ENCODE results near the gene ART4.

The ART4 gene

DNA sequence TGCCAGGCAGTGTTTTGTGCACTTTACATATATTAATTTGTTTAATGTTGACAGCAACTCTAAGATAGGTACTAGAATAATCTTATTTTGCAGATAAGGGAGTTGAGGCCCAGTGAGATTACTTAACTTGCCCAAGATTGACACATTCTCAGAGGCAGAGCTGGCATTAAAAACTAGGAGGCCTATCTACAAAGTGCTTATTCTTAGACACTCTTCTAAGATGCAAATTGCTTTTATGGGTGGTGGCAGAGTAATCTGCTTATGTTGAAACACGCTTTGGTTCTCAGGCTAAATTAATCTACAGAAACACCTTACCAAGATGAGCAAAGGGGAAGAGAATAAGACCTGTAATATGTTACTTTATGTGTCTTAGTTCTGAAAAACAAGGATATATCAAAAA is 35.2 kb upstream of the ART4 start:
- Histone ChIP-seq H3K9ac (ENCODE audit: low read depth in 1 of 2, low read length in 2 of 2) (no peak overlapping the region), H3K4me3 (ENCODE audit: low read depth in 1 of 2, low read length in 2 of 2) (no peak overlapping the region), H3K36me3 (ENCODE audit: control insufficient read depth in 1 of 2, insufficient read depth in 2 of 2, low read length in 2 of 2) (no peaks in the 10 kb centered on the region), H3K27me3 (ENCODE audit: control insufficient read depth in 1 of 2, insufficient read depth in 2 of 2, low read length in 2 of 2) (no peaks in the 10 kb centered on the region), H3K27ac (ENCODE audit: low read depth, low read length) (no peak overlapping the region), H3K9me3 (ENCODE audit: control insufficient read depth in 1 of 2, low read length in 2 of 2) (no peaks in the 10 kb centered on the region), H3K4me1 (ENCODE audit: control insufficient read depth in 1 of 2, insufficient read depth in 2 of 2, low read length in 2 of 2) (no peaks in the 10 kb centered on the region)

DNA sequence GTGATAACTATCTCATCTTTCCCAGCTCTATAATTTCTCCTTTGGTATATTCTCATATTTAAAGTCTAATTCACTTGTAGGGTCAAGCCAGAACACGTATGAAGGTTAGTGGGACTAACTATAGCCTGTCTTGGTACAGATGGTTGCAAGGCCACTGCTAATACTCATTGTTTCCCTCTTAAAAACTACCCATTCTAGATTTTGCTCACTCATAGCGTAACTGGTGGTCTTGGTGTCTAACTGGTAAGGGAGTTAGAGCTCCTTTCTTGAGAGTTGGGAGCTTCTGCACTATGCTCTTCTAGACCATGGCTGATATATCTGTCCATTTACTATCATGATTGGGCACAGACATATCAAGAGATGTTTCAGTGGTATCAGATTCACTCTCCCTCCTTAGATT is 33.5 kb upstream of the ART4 start:
- no peak overlapping the region for H3K27ac ChIP-seq (ENCODE audit: low read depth, low read length)
- no peak overlapping the region for H3K4me3 ChIP-seq (ENCODE audit: low read depth in 1 of 2, low read length in 2 of 2)
- H3K27me3 ChIP-seq (ENCODE audit: control insufficient read depth in 1 of 2, insufficient read depth in 2 of 2, low read length in 2 of 2), result no peaks in the 10 kb centered on the region

DNA sequence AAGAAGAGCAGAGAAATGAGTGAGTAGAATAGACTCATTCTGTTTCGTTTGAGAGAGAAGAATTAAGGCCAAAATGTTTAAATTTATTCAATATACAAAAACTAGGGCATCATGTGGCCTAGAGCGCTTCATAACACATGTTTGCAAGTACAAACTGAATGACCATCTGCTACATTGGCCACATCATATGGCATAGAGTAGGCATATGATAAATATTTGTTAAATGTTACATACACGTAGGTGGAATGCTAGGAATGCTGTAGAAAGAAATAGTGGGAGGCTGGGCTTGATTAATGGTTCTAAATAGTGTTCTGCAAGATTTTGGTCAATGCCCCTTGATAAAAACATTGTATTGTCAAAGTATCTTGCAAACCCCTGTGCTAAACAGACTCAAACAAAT is 31.6 kb upstream of the ART4 start:
- Histone ChIP-seq H3K27me3 (ENCODE audit: control insufficient read depth in 1 of 2, insufficient read depth in 2 of 2, low read length in 2 of 2) (no peaks in the 10 kb centered on the region), H3K36me3 (ENCODE audit: control insufficient read depth in 1 of 2, insufficient read depth in 2 of 2, low read length in 2 of 2) (no peaks in the 10 kb centered on the region), H3K9ac (ENCODE audit: low read depth in 1 of 2, low read length in 2 of 2) (no peak overlapping the region), H3K4me3 (ENCODE audit: low read depth in 1 of 2, low read length in 2 of 2) (no peak overlapping the region), H3K27ac (ENCODE audit: low read depth, low read length) (no peak overlapping the region), H3K9me3 (ENCODE audit: control insufficient read depth in 1 of 2, low read length in 2 of 2) (no peaks in the 10 kb centered on the region), H3K4me1 (ENCODE audit: control insufficient read depth in 1 of 2, insufficient read depth in 2 of 2, low read length in 2 of 2) (no peaks in the 10 kb centered on the region)

More for the DNA sequence above, 33.5 kb upstream of the ART4 start:
- H3K9ac ChIP-seq (ENCODE audit: low read depth in 1 of 2, low read length in 2 of 2), result no peak overlapping the region
- no peaks in the 10 kb centered on the region for H3K4me1 ChIP-seq (ENCODE audit: control insufficient read depth in 1 of 2, insufficient read depth in 2 of 2, low read length in 2 of 2)
- H3K9me3 ChIP-seq (ENCODE audit: control insufficient read depth in 1 of 2, low read length in 2 of 2), result no peaks in the 10 kb centered on the region
- no peaks in the 10 kb centered on the region for H3K36me3 ChIP-seq (ENCODE audit: control insufficient read depth in 1 of 2, insufficient read depth in 2 of 2, low read length in 2 of 2)

DNA sequence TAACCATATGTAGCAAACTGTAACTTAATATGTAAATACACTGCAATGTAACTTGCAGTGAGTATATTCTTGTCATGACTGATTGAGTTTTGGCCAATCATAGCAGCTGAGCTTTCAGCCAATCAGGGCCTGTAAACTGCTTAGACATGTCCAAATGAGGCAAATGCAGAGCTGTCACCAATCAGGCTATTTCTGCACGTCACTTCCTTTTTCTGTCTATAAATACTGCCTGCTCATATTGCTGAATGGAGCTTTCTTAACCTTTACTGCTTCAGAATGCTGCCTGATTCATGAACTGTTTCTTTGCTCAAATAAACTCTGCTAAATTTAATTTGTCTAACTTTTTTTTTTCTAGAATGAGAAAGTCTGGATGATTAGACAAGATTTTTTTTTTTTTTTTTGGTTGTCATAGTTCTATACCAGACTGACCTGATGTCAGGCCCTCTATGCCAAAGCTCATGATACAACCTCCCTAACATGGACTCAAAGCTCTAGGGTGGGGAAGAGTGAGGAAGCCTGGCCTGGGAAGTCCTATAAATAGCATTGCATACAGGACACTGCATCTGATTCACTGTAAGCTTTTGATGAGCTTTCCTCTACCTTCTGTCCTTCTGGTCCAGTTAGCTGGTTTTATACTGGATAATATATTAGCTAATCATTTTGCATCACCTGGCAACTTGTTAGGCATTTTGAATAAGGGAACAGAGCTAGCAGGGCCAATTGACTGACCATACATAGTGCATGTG is 30.3 kb upstream of the ART4 start:
- Histone ChIP-seq H3K27me3 (ENCODE audit: control insufficient read depth in 1 of 2, insufficient read depth in 2 of 2, low read length in 2 of 2) (no peaks in the 10 kb centered on the region), H3K36me3 (ENCODE audit: control insufficient read depth in 1 of 2, insufficient read depth in 2 of 2, low read length in 2 of 2) (no peaks in the 10 kb centered on the region), H3K9me3 (ENCODE audit: control insufficient read depth in 1 of 2, low read length in 2 of 2) (no peaks in the 10 kb centered on the region), H3K4me1 (ENCODE audit: control insufficient read depth in 1 of 2, insufficient read depth in 2 of 2, low read length in 2 of 2) (no peaks in the 10 kb centered on the region), H3K4me3 (ENCODE audit: low read depth in 1 of 2, low read length in 2 of 2) (no peak overlapping the region), H3K9ac (ENCODE audit: low read depth in 1 of 2, low read length in 2 of 2) (no peak overlapping the region), H3K27ac (ENCODE audit: low read depth, low read length) (no peak overlapping the region)

DNA sequence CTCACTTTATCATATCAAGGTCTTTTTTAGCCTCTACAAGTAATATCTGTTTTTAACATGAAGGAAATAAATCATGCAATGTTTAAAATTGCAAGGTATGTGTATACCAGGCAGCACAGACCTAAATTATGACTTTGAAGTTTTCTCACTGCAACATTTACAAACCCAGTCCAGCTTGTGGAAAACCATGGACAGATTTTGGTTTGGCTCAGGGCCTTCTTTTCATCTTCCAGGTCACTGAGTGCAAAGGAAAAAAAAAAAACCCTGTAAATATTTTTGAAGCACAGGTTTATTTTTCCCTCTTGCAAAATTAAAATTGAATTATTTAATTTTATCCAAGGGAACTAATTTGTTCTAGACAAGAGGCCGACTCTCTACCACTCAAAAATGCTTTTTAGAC is 28.6 kb upstream of the ART4 start:
- no peak overlapping the region for H3K4me3 ChIP-seq (ENCODE audit: low read depth in 1 of 2, low read length in 2 of 2)
- no peak overlapping the region for H3K9ac ChIP-seq (ENCODE audit: low read depth in 1 of 2, low read length in 2 of 2)
- H3K27ac ChIP-seq (ENCODE audit: low read depth, low read length), result no peak overlapping the region
- no peaks in the 10 kb centered on the region for H3K36me3 ChIP-seq (ENCODE audit: control insufficient read depth in 1 of 2, insufficient read depth in 2 of 2, low read length in 2 of 2)
- no peaks in the 10 kb centered on the region for H3K27me3 ChIP-seq (ENCODE audit: control insufficient read depth in 1 of 2, insufficient read depth in 2 of 2, low read length in 2 of 2)
- no peaks in the 10 kb centered on the region for H3K4me1 ChIP-seq (ENCODE audit: control insufficient read depth in 1 of 2, insufficient read depth in 2 of 2, low read length in 2 of 2)
- H3K9me3 ChIP-seq (ENCODE audit: control insufficient read depth in 1 of 2, low read length in 2 of 2), result peaks cover 0 to under 1% of the 10 kb centered on the region in 2 donors

DNA sequence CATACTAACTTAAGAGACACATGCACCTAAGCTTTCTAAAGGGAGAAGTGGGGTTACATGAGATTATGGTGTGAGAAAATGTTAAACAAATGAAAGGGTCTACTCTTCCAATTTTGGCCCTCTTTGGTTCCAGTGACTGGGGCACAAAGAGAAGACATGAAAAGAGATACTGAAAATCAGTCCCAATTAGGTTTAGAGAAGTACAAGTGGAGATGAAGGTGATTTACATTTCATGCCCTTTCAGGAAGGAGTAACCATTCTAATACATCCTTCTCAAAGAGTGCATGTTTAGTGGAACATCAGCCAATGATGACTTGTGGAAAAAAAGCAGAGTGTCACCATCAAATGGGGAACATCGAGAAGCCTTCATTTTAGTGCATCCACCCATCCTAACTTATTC is 27.9 kb upstream of the ART4 start:
- H3K9me3 ChIP-seq (ENCODE audit: control insufficient read depth in 1 of 2, low read length in 2 of 2), result peaks cover 0 to 2% of the 10 kb centered on the region in 2 donors
- no peaks in the 10 kb centered on the region for H3K27me3 ChIP-seq (ENCODE audit: control insufficient read depth in 1 of 2, insufficient read depth in 2 of 2, low read length in 2 of 2)

DNA sequence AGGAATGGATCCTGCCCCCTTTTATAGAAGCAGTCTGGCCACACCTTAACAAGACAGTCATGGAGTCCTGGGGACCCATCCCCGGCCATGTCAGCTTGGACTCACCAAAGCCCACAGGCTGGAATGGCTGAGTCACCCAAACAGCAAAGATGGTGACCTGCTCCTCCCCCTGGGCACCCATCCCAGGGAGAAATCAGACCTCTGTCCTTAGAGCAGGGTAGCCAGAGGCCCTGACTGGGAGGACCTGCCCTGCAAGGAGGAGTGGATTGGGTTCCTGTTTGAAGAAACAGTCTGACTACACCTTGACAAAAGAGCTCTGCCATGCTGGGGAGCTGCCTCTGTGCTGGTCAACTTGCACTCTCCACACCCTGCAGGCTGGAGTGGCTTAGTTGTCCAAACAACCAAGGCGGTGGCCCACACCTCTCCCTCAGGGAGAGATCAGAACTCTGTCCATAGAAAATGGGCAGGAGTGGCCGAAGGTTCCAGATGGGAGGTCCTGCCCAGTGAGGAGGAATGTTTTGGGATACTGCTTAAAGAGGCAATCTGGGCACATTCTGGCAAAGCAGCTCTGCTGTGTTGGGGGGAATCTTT is 25.7 kb upstream of the ART4 start:
- no peaks in the 10 kb centered on the region for H3K27me3 ChIP-seq (ENCODE audit: control insufficient read depth in 1 of 2, insufficient read depth in 2 of 2, low read length in 2 of 2)
- H3K4me1 ChIP-seq (ENCODE audit: control insufficient read depth in 1 of 2, insufficient read depth in 2 of 2, low read length in 2 of 2), result no peaks in the 10 kb centered on the region
- H3K27ac ChIP-seq (ENCODE audit: low read depth, low read length), result no peak overlapping the region
- no peaks in the 10 kb centered on the region for H3K36me3 ChIP-seq (ENCODE audit: control insufficient read depth in 1 of 2, insufficient read depth in 2 of 2, low read length in 2 of 2)
- no peak overlapping the region for H3K4me3 ChIP-seq (ENCODE audit: low read depth in 1 of 2, low read length in 2 of 2)
- no peak overlapping the region for H3K9ac ChIP-seq (ENCODE audit: low read depth in 1 of 2, low read length in 2 of 2)
- H3K9me3 ChIP-seq (ENCODE audit: control insufficient read depth in 1 of 2, low read length in 2 of 2), result peaks cover 0 to 2% of the 10 kb centered on the region in 2 donors

More for the DNA sequence above, 27.9 kb upstream of the ART4 start:
- no peaks in the 10 kb centered on the region for H3K36me3 ChIP-seq (ENCODE audit: control insufficient read depth in 1 of 2, insufficient read depth in 2 of 2, low read length in 2 of 2)
- H3K9ac ChIP-seq (ENCODE audit: low read depth in 1 of 2, low read length in 2 of 2), result no peak overlapping the region
- no peak overlapping the region for H3K4me3 ChIP-seq (ENCODE audit: low read depth in 1 of 2, low read length in 2 of 2)
- no peaks in the 10 kb centered on the region for H3K4me1 ChIP-seq (ENCODE audit: control insufficient read depth in 1 of 2, insufficient read depth in 2 of 2, low read length in 2 of 2)
- H3K27ac ChIP-seq (ENCODE audit: low read depth, low read length), result no peak overlapping the region

DNA sequence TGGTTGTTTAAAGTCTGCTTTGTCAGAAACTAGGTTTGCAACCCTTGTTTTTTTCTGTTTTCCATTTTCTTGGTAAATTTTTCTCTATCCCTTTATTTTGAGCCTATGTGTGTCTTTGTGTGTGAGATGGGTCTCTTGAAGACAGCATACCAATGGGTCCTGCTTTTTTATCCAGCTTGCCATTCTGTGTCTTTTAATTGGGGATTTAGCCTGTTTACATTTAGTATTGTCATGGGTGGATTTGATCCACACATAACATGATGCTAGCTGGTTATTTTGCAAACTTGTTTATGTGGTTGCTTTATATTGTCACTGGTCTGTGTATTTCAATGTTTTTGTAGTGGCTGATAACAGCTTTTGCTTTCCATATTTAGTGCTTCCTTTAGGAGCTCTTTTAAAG is 17.2 kb upstream of the ART4 start:
- no peaks in the 10 kb centered on the region for H3K27me3 ChIP-seq (ENCODE audit: control insufficient read depth in 1 of 2, insufficient read depth in 2 of 2, low read length in 2 of 2)
- H3K9me3 ChIP-seq (ENCODE audit: control insufficient read depth in 1 of 2, low read length in 2 of 2), result no peaks in the 10 kb centered on the region
- no peak overlapping the region for H3K4me3 ChIP-seq (ENCODE audit: low read depth in 1 of 2, low read length in 2 of 2)
- H3K27ac ChIP-seq (ENCODE audit: low read depth, low read length), result no peak overlapping the region
- H3K4me1 ChIP-seq (ENCODE audit: control insufficient read depth in 1 of 2, insufficient read depth in 2 of 2, low read length in 2 of 2), result no peaks in the 10 kb centered on the region
- H3K9ac ChIP-seq (ENCODE audit: low read depth in 1 of 2, low read length in 2 of 2), result no peak overlapping the region
- no peaks in the 10 kb centered on the region for H3K36me3 ChIP-seq (ENCODE audit: control insufficient read depth in 1 of 2, insufficient read depth in 2 of 2, low read length in 2 of 2)

DNA sequence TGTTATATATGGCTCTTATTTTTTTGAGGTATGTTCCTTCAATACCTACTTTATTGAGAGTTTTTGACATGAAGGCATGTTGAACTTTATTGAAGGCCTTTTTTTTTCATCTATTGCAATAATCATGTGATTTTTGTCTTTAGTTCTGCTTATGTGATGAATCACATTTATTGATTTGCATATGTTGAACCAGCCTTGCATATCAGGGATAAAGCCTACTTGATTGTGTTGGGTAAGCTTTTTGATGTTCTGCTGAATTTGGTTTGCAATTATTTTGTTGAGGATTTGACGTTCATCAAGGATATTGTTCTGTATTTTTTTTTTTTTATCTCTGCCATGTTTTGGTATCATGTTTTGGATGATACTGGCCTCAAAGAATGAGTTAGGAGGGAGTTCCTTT is 15.2 kb upstream of the ART4 start:
- Histone ChIP-seq H3K9ac (ENCODE audit: low read depth in 1 of 2, low read length in 2 of 2) (no peak overlapping the region), H3K27me3 (ENCODE audit: control insufficient read depth in 1 of 2, insufficient read depth in 2 of 2, low read length in 2 of 2) (no peaks in the 10 kb centered on the region), H3K27ac (ENCODE audit: low read depth, low read length) (no peak overlapping the region), H3K4me1 (ENCODE audit: control insufficient read depth in 1 of 2, insufficient read depth in 2 of 2, low read length in 2 of 2) (no peaks in the 10 kb centered on the region), H3K9me3 (ENCODE audit: control insufficient read depth in 1 of 2, low read length in 2 of 2) (no peaks in the 10 kb centered on the region), H3K36me3 (ENCODE audit: control insufficient read depth in 1 of 2, insufficient read depth in 2 of 2, low read length in 2 of 2) (no peaks in the 10 kb centered on the region), H3K4me3 (ENCODE audit: low read depth in 1 of 2, low read length in 2 of 2) (no peak overlapping the region)

DNA sequence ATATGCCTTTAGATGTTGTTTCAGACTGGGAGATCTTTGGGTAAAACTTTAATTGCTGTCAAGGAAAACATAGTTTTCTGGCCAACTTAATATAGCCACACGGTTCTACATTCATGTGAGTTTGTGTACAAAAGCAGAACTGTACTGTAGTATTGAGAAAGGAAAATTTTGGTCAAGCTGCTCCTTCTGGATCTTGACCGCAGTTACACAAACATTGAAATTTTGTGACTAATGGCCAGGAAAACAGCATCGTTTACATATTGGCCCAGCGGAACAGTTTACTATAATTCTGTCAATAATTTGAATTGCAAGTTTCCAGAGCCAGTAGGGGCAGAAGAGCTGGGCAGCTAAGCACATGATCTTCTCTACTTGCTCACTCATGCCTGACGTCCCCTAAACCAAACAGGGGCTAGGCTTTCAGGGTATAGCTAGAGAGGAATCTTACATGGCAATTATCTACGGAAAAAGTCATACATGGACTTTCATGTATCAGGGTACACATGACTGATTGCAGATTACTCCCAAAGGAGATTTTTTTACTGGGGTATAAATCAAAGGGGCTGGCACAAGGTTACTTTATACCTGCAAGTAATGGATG is 11.4 kb upstream of the ART4 start:
- Histone ChIP-seq H3K36me3 (ENCODE audit: control insufficient read depth in 1 of 2, insufficient read depth in 2 of 2, low read length in 2 of 2) (no peaks in the 10 kb centered on the region), H3K9me3 (ENCODE audit: control insufficient read depth in 1 of 2, low read length in 2 of 2) (no peaks in the 10 kb centered on the region), H3K4me3 (ENCODE audit: low read depth in 1 of 2, low read length in 2 of 2) (no peak overlapping the region), H3K27ac (ENCODE audit: low read depth, low read length) (no peak overlapping the region), H3K4me1 (ENCODE audit: control insufficient read depth in 1 of 2, insufficient read depth in 2 of 2, low read length in 2 of 2) (no peaks in the 10 kb centered on the region), H3K9ac (ENCODE audit: low read depth in 1 of 2, low read length in 2 of 2) (no peak overlapping the region), H3K27me3 (ENCODE audit: control insufficient read depth in 1 of 2, insufficient read depth in 2 of 2, low read length in 2 of 2) (no peaks in the 10 kb centered on the region)

Measured in duodenal mucosa (tissue), 2 donors.